Measurements from ENCODE around the gene RTL10.

Gene RTL10

DNA sequence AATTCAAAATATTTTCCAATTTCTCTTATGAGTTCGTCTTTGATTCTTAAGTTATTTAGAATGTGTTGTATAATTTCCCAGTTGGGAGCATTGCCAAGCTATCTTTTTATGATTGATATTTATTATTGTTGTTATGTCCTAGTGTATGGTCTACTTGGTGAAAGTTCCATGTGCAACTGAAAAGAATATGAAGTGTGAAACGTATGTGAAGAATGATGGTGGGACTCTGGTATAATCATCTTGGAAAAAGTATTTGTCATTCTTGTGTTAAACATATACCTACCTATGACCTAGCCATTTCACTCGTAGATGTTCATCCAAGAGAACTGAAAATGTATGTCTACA, 12.0 kb upstream of the RTL10 start:
- Histone ChIP-seq H3K4me3 (ENCODE audit: insufficient read depth, low read length, poor library complexity, severe bottlenecking) (no peak overlapping the region), H3K79me2 (ENCODE audit: insufficient read depth, low read length) (no peaks in the 10 kb centered on the region), H3K27me3 (ENCODE audit: low read length) (no peaks in the 10 kb centered on the region), H3K27ac (ENCODE audit: low read depth, low read length) (no peak overlapping the region), H2AFZ (ENCODE audit: low read depth, low read length, severe bottlenecking) (no peak overlapping the region), H3K9me2 (replicated peaks; ENCODE audit: insufficient read depth, low read length) (no peaks in the 10 kb centered on the region), H4K20me1 (ENCODE audit: low read depth, low read length) (no peaks in the 10 kb centered on the region), H3K36me3 (ENCODE audit: low read length) (no peaks in the 10 kb centered on the region), H3K9me3 (ENCODE audit: insufficient read depth, low read length) (no peaks in the 10 kb centered on the region), H3F3A (ENCODE audit: insufficient read depth) (no peaks in the 10 kb centered on the region), H3K4me2 (ENCODE audit: low read depth, low read length, poor library complexity, severe bottlenecking) (no peak overlapping the region), H3K9ac (ENCODE audit: low read length) (no peak overlapping the region)
- TF ChIP-seq, protein P1, sequence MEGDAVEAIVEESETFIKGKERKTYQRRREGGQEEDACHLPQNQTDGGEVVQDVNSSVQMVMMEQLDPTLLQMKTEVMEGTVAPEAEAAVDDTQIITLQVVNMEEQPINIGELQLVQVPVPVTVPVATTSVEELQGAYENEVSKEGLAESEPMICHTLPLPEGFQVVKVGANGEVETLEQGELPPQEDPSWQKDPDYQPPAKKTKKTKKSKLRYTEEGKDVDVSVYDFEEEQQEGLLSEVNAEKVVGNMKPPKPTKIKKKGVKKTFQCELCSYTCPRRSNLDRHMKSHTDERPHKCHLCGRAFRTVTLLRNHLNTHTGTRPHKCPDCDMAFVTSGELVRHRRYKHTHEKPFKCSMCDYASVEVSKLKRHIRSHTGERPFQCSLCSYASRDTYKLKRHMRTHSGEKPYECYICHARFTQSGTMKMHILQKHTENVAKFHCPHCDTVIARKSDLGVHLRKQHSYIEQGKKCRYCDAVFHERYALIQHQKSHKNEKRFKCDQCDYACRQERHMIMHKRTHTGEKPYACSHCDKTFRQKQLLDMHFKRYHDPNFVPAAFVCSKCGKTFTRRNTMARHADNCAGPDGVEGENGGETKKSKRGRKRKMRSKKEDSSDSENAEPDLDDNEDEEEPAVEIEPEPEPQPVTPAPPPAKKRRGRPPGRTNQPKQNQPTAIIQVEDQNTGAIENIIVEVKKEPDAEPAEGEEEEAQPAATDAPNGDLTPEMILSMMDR (IDR thresholded peaks at IDR 0.05; ENCODE audit: insufficient read depth, low read length, poor library complexity, severe bottlenecking) = no peak
- TF ChIP-seq EZH2phosphoT487 (conservative IDR thresholded peaks at IDR 0.05; ENCODE audit: low read length) = no peak

DNA sequence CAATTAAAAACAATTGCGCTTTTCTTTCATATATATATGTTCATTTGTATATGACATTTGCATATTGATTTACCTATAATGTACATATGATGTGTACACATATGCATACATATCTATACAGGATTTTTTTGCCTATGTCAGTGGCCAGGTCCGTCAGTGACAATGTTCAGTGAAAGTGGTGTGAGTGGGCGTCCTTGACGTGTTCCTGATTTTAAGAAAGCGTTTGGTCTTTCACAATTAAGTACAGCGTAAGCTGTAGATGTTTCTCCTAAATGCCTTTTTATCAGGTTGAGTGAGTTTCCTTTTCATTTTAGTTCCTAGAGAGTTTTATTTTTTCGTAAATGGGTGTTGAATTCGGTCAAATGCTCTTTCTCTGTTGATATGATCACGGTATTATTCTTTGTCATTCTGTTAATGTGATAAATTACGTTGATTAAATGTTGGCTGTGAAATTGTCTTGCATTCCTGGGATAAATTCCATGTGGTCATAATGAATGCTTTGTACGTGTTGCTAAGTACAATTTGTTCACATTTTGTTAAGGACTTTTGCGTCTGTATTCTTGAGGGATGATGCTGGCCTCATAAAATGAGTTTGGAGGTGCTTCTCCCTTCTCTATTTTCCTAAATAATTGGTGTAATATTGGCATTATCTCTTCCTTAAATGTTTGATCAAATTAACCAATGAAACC, 10.6 kb upstream of the RTL10 start:
- Histone ChIP-seq H3F3A (ENCODE audit: insufficient read depth) (no peaks in the 10 kb centered on the region), H3K36me3 (ENCODE audit: low read length) (no peaks in the 10 kb centered on the region)

DNA sequence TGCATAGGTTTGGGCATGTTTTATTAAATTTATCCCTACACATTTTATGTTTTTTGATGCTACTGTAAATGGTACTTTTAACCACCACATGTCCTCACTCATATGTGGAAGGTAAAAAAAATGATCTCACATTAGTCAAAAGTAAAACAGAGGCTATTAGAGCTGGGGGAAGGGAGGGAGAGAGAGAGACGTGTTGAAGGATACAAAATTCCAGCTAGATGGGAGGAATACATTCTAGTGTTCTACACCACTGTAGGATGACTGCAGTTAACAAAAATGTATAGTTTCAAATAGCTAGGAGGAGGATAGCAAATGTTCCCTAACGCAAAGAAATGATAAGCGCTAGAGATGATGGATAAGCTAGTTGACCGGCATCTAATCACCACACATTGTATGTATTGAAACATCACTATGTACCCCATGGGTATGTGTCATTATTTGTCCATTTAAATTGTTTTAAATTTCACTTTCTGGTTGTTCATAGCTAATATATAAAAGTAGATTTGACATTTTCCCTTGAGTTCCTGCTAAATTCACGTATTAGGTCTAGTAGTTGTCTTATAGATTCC, 9.9 kb upstream of the RTL10 start:
- H3K9me3 ChIP-seq (ENCODE audit: insufficient read depth, low read length) = no peaks in the 10 kb centered on the region
- no peak overlapping the region for H3K4me2 ChIP-seq (ENCODE audit: low read depth, low read length, poor library complexity, severe bottlenecking)
- H3K9ac ChIP-seq (ENCODE audit: low read length) = no peak overlapping the region
- H4K20me1 ChIP-seq (ENCODE audit: low read depth, low read length) = no peaks in the 10 kb centered on the region
- H3K4me3 ChIP-seq (ENCODE audit: insufficient read depth, low read length, poor library complexity, severe bottlenecking) = no peak overlapping the region
- H3K27ac ChIP-seq (ENCODE audit: low read depth, low read length) = no peak overlapping the region
- H3K36me3 ChIP-seq (ENCODE audit: low read length) = no peaks in the 10 kb centered on the region
- TF ChIP-seq, protein P1 (IDR thresholded peaks at IDR 0.05; ENCODE audit: insufficient read depth, low read length, poor library complexity, severe bottlenecking) = no peak
- TF ChIP-seq EZH2phosphoT487 (conservative IDR thresholded peaks at IDR 0.05; ENCODE audit: low read length) = no peak
- no peaks in the 10 kb centered on the region for H3F3A ChIP-seq (ENCODE audit: insufficient read depth)
- H3K79me2 ChIP-seq (ENCODE audit: insufficient read depth, low read length) = no peaks in the 10 kb centered on the region
- no peaks in the 10 kb centered on the region for H3K27me3 ChIP-seq (ENCODE audit: low read length)
- H3K9me2 ChIP-seq (replicated peaks; ENCODE audit: insufficient read depth, low read length) = no peaks in the 10 kb centered on the region
- H2AFZ ChIP-seq (ENCODE audit: low read depth, low read length, severe bottlenecking) = no peak overlapping the region

More for the DNA sequence above, 10.6 kb upstream of the RTL10 start:
- H4K20me1 ChIP-seq (ENCODE audit: low read depth, low read length) = no peaks in the 10 kb centered on the region
- no peak overlapping the region for H3K4me2 ChIP-seq (ENCODE audit: low read depth, low read length, poor library complexity, severe bottlenecking)
- no peak overlapping the region for H3K4me3 ChIP-seq (ENCODE audit: insufficient read depth, low read length, poor library complexity, severe bottlenecking)
- no peak overlapping the region for H3K9ac ChIP-seq (ENCODE audit: low read length)
- TF ChIP-seq EZH2phosphoT487 (conservative IDR thresholded peaks at IDR 0.05; ENCODE audit: low read length) = no peak
- TF ChIP-seq, protein P1 (IDR thresholded peaks at IDR 0.05; ENCODE audit: insufficient read depth, low read length, poor library complexity, severe bottlenecking) = no peak
- no peak overlapping the region for H3K27ac ChIP-seq (ENCODE audit: low read depth, low read length)
- H3K9me3 ChIP-seq (ENCODE audit: insufficient read depth, low read length) = no peaks in the 10 kb centered on the region
- H3K9me2 ChIP-seq (replicated peaks; ENCODE audit: insufficient read depth, low read length) = no peaks in the 10 kb centered on the region
- no peak overlapping the region for H2AFZ ChIP-seq (ENCODE audit: low read depth, low read length, severe bottlenecking)
- no peaks in the 10 kb centered on the region for H3K27me3 ChIP-seq (ENCODE audit: low read length)
- H3K79me2 ChIP-seq (ENCODE audit: insufficient read depth, low read length) = no peaks in the 10 kb centered on the region
